CD14-positive monocyte (primary cell): ENCODE measurements around the gene EPAS1. TPM values are rescaled to one million over a fixed set of nuclear protein-coding genes. Genes with fewer than 3 reads are reported as not detected.

Experiments used
- DNase-seq, 3 donors: peaks; one replicate each; pipeline ENCODE4 v3.0.0-alpha.2; 2011 to 2022
- H2AFZ ChIP-seq: 2 replicates; pipeline ENCODE4 v1.6.0; 2012; ENCODE audit warnings: mild to moderate bottlenecking, low read depth, low read length, inconsistent platforms; ENCODE audit not compliant: insufficient read depth, poor library complexity, severe bottlenecking
- H3K27ac ChIP-seq, 2 donors: 1 replicate in 1 of 2; 2 replicates in 1 of 2; pipeline ENCODE4 v1.5.1; 2012 to 2013; ENCODE audit warnings: low read length in 2 of 2, control low read depth in 1 of 2, inconsistent platforms in 1 of 2, low read depth in 1 of 2, mild to moderate bottlenecking in 1 of 2
- H3K27me3 ChIP-seq, 2 donors: one replicate each; pipeline versions ENCODE4 v1.6.0 to v1.6.1; 2011 to 2013; ENCODE audit warnings: low read length in 2 of 2; ENCODE audit not compliant: control insufficient read depth in 2 of 2, insufficient read depth in 2 of 2
- H3K36me3 ChIP-seq, 2 donors: replicated peaks in 1 of 2; 1 replicate in 1 of 2; 2 replicates in 1 of 2; pipeline versions ENCODE4 v1.5.1 to v1.6.1; 2012 to 2013; ENCODE audit warnings: low read length in 2 of 2, control low read depth in 1 of 2, inconsistent platforms in 1 of 2, mild to moderate bottlenecking in 1 of 2; ENCODE audit not compliant: insufficient read depth in 2 of 2, control insufficient read depth in 1 of 2
- H3K4me1 ChIP-seq, 2 donors: 1 replicate in 1 of 2; 2 replicates in 1 of 2; pipeline versions ENCODE4 v1.5.1 to v1.6.1; 2012 to 2013; ENCODE audit warnings: low read length in 2 of 2, control low read depth in 1 of 2, inconsistent platforms in 1 of 2, mild to moderate bottlenecking in 1 of 2, moderate library complexity in 1 of 2; ENCODE audit not compliant: insufficient read depth in 2 of 2, control insufficient read depth in 1 of 2
- H3K4me2 ChIP-seq: replicated peaks from 2 replicates; pipeline ENCODE3; 2012; ENCODE audit warnings: low read length, moderate library complexity, mild to moderate bottlenecking; ENCODE audit not compliant: poor library complexity, severe bottlenecking; ENCODE audit errors: extremely low read depth
- H3K4me3 ChIP-seq, 3 experiments: fragments of 200-600 bp in 1 of 3; sonication (generic) in 1 of 3; replicated peaks in 1 of 3; 1 replicate in 2 of 3; 2 replicates in 1 of 3; pipeline ENCODE4 v1.5.1; 2011 to 2013; ENCODE audit warnings: low read length in 3 of 3, mild to moderate bottlenecking in 3 of 3, control low read depth in 2 of 3, low read depth in 2 of 3, inconsistent platforms in 1 of 3, moderate library complexity in 1 of 3
- H3K79me2 ChIP-seq: 2 replicates; pipeline ENCODE4 v1.6.0; 2012; ENCODE audit warnings: mild to moderate bottlenecking, control low read depth, inconsistent platforms, low read length, moderate library complexity; ENCODE audit not compliant: insufficient read depth
- H3K9ac ChIP-seq: 2 replicates; pipeline ENCODE4 v1.6.0; 2017; ENCODE audit warnings: low read length, mild to moderate bottlenecking; ENCODE audit not compliant: insufficient read depth, poor library complexity, severe bottlenecking
- H3K9me3 ChIP-seq, 2 donors: replicated peaks in 1 of 2; 1 replicate in 1 of 2; 2 replicates in 1 of 2; pipeline versions ENCODE4 v1.5.1 to v1.6.1; 2012 to 2013; ENCODE audit warnings: low read length in 2 of 2, control low read depth in 1 of 2; ENCODE audit not compliant: control insufficient read depth in 1 of 2, insufficient read depth in 1 of 2
- H4K20me1 ChIP-seq: 2 replicates; pipeline ENCODE4 v1.6.0; 2012; ENCODE audit warnings: mild to moderate bottlenecking, low read length, control low read depth, moderate library complexity; ENCODE audit not compliant: insufficient read depth
- H3K27ac Mint-ChIP-seq, 7 donors: one replicate each; pipeline ENCODE4 v1.8.0; 2020; ENCODE audit warnings: mild to moderate bottlenecking in 7 of 7, mixed read lengths in 7 of 7, moderate library complexity in 6 of 7, inconsistent platforms in 2 of 7
- H3K27me3 Mint-ChIP-seq, 3 donors: one replicate each; pipeline ENCODE4 v1.8.0; 2021 to 2022; ENCODE audit warnings: low read depth in 3 of 3, mild to moderate bottlenecking in 3 of 3, mixed read lengths in 3 of 3, moderate library complexity in 3 of 3, inconsistent platforms in 1 of 3
- H3K36me3 Mint-ChIP-seq, 2 donors: one replicate each; pipeline ENCODE4 v1.8.0; 2020; ENCODE audit warnings: mixed read lengths in 2 of 2, inconsistent platforms in 1 of 2, mild to moderate bottlenecking in 1 of 2
- H3K4me1 Mint-ChIP-seq: one replicate; pipeline ENCODE4 v1.8.0; 2020; ENCODE audit warnings: mild to moderate bottlenecking, mixed read lengths
- H3K4me3 Mint-ChIP-seq, 2 donors: one replicate each; pipeline ENCODE4 v1.8.0; 2020; ENCODE audit warnings: mild to moderate bottlenecking in 2 of 2, mixed read lengths in 2 of 2, moderate library complexity in 1 of 2
- H3K9me3 Mint-ChIP-seq, 7 donors: one replicate each; pipeline ENCODE4 v1.8.0; 2020 to 2022; ENCODE audit warnings: mixed read lengths in 7 of 7, mild to moderate bottlenecking in 6 of 7, moderate library complexity in 6 of 7, inconsistent platforms in 2 of 7
- CTCF ChIP-seq: fragments of 200-600 bp; IDR thresholded peaks from one replicate; pipeline ENCODE4 v1.8.0; 2022; ENCODE audit warnings: antibody characterized with exemption, mild to moderate bottlenecking
- WGBS: methylation state at CpG from one replicate; pipeline ENCODE4 v1.1.5; 2013; ENCODE audit warnings: missing lambda C conversion rate; ENCODE audit not compliant: insufficient coverage; 5-methylcytosine and 5-hydroxymethylcytosine counted together
- intact Hi-C, 2 donors: fragments of 100-400 bp; cut with micrococcal nuclease; formaldehyde crosslinking; loops; one replicate each; pipeline versions ENCODE4 v1.15.0 to v1.15.1; 2023
- polyA plus RNA-seq, 3 donors: library from polyadenylated mRNA; depleted of rRNA in 1 of 3; unstranded in 2 of 3; stranded (reverse) in 1 of 3; fragments of 300-500 nt in 2 of 3; fragments of >200 nt in 1 of 3; fragmentation: Illumina TruSeq in 2 of 3; gene quantifications; 1 replicate in 2 of 3; 2 replicates in 1 of 3; pipeline ENCODE4 v1.2.3, GENCODE V29; 2012 to 2021

Gene EPAS1
- polyA plus RNA-seq, 3 donors = 0.11 to 1.0 (median 0.88) TPM

DNA sequence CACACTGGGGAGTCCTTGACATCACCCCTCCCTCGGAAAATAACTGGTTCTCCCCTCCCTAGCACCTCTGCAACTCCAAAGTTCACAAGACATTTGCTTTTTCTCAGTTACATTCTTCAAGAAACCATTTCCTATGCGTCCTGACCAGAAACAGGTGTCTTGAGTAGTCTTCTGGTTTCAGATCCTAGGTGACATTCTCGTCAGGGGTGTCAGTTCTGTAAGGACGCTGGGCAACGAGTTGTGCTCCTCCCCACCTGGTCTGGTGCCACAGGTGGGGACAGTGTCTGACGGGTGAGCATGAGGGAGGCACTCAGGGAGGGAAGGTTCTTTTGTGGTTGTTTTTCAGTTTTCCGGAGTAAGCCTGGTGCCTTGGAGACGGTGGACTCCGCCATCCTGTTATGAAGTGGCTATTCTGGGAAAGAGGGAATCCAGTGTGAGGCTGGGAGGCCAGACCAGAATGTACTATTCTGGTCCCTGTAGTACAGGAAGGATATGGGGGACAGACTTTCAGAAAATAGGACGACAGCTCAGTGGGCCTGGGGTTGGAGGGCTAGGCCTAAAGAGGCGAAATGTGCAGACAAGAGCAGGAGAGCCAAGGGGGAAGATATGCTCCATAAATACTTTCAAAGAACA, 50.6 kb downstream of the EPAS1 start:
- no peaks in the 10 kb centered on the region for H3K79me2 ChIP-seq
- intact Hi-C loops = no loop called here
- 91% methylated on average over 9 of the region's 11 CpGs for WGBS
- no peaks in the 10 kb centered on the region for H3K27me3 ChIP-seq
- no peak overlapping the region for H3K27ac Mint-ChIP-seq
- no peak overlapping the region for H3K27ac ChIP-seq
- H3K27me3 Mint-ChIP-seq = peaks cover 4 to 13% (median 6%) of the 10 kb centered on the region in 3 donors
- no peak overlapping the region for H3K9ac ChIP-seq
- TF ChIP-seq CTCF = no peak
- H3K36me3 ChIP-seq = no peaks in the 10 kb centered on the region
- no peak overlapping the region for H3K4me2 ChIP-seq
- H4K20me1 ChIP-seq = no peaks in the 10 kb centered on the region
- no peaks in the 10 kb centered on the region for H3K36me3 Mint-ChIP-seq
- H3K4me1 Mint-ChIP-seq = peaks cover 26% of the 10 kb centered on the region
- H3K4me1 ChIP-seq = peaks cover 26 to 27% of the 10 kb centered on the region in 2 donors
- no peak overlapping the region for H3K4me3 ChIP-seq
- DNase-seq = no peak
- H3K9me3 Mint-ChIP-seq = no peaks in the 10 kb centered on the region
- no peak overlapping the region for H2AFZ ChIP-seq
- no peaks in the 10 kb centered on the region for H3K9me3 ChIP-seq
- H3K4me3 Mint-ChIP-seq = peak overlapping the region in 1 of 2 donors; percentile 40

GRCh38 chr2:46349115-46349547, 51.9 kb downstream of the EPAS1 start:
- peaks cover 5 to 10% (median 6%) of the 10 kb centered on the region in 3 donors for H3K27me3 Mint-ChIP-seq
- H3K27ac Mint-ChIP-seq = no peak overlapping the region
- H3K4me3 Mint-ChIP-seq = no peak overlapping the region
- Histone ChIP-seq H3K4me1 (peaks cover 26 to 27% of the 10 kb centered on the region in 2 donors), H3K9ac (no peak overlapping the region), H2AFZ (no peak overlapping the region), H3K9me3 (no peaks in the 10 kb centered on the region), H3K79me2 (no peaks in the 10 kb centered on the region), H4K20me1 (no peaks in the 10 kb centered on the region), H3K4me2 (no peak overlapping the region), H3K36me3 (no peaks in the 10 kb centered on the region), H3K4me3 (no peak overlapping the region), H3K27me3 (no peaks in the 10 kb centered on the region), H3K27ac (no peak overlapping the region)
- WGBS = 94% methylated on average over 3 of the region's 6 CpGs
- TF ChIP-seq CTCF = no peak
- no peaks in the 10 kb centered on the region for H3K36me3 Mint-ChIP-seq
- no peak for DNase-seq
- intact Hi-C loops = no loop called here
- H3K9me3 Mint-ChIP-seq = no peaks in the 10 kb centered on the region
- H3K4me1 Mint-ChIP-seq = peaks cover 29% of the 10 kb centered on the region
